ENCODE measurements around the gene IMMP2L.
A peak's percentile ranks its signal among the peaks of the same experiment; 100 is the strongest.

The IMMP2L gene

DNA sequence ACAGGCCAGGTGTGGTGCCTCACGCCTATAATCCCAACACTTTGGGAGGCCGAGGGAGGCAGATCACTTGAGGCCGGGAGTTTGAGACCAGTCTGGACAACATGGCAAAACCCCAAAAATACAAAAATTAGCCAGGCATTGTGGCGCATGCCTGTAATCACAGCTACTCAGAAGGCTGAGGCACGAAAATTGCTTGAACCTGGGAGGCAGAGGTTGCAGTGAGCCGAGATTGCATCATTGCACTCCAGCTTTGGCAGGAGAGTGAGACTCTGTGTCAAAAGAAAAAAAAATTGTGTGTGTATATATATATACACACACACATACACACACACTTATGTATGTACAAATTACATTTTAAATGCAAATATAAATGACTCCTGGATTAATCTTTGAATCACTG is 548.2 kb downstream of the IMMP2L start:
- DNase-seq: no peak

DNA sequence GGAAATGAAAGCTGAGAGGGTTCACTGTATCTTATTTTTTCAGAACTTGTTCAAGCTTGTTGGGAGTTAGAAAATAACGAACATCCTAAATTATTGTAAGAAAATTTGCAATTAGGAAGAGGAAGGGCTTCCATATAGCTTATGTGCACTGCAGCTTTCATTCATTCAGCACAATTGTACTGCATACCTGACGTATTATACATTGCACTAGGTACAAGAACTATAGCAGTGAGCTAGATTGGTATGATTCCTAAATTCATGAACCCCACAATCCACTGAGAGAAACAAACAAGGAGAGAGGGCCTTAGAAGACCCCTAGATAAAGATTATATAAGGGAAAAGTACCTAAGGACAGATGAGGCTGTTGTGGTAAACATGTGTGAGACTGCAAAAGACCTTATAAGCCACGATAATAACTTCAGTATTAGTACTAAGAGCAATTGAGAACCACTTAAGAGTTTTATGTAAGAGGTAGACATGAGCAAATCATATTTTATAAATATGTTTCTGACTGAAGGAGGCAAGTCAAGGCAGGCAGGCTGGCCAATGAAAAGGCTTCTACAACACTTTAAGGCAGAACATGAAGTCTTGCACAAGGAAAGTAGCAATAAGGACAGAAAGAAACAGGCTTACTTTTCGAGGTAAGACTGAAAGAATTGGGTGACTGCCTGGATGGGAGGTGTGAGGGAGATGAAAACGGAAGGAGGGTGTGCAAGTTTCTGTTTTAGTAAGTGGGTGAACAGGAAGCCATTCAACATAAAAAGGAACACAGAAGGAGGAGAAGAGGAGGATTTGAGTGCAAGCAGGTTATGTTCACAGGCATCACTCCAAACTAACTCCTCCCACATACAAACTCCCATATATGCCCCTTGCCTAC is 549.3 kb downstream of the IMMP2L start:
- DNase-seq: no peak

DNA sequence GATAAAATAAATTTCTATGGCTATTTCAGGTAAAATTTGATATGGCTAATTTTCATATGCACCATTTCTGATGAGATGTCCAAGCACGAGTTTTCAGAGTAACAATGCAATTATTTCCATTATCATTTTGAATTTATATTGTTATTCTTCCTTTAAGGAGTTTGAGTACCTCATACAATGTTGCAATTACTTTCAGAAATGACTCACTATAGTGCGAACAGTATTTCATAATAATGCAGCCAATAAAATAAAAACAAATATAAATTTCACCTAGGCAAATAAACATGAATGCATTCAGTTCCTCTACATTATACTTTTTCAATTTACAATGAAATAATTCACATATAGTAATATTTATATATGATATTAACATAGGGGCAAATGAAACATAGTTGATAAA is 550.1 kb downstream of the IMMP2L start:
- DNase-seq: no peak

DNA sequence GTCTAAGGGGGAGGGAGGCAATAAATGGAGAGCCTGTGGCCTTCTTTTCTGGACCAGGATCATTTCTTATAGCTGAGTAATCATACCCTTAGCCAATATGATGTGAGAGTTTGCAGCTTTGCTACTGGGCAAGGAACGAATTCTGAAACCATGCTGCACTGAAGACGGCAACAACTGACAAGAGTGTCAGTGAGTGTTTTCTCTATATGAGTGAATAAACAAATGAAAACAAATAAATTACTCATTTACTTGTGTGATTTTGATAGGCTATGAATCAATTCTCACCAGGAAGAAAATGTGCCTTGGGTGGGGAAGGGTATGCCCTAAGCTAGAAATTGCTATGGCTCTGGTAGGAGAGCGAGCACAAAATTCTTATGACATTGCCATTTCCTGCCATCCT is 550.8 kb downstream of the IMMP2L start:
- DNase-seq: no peak

DNA sequence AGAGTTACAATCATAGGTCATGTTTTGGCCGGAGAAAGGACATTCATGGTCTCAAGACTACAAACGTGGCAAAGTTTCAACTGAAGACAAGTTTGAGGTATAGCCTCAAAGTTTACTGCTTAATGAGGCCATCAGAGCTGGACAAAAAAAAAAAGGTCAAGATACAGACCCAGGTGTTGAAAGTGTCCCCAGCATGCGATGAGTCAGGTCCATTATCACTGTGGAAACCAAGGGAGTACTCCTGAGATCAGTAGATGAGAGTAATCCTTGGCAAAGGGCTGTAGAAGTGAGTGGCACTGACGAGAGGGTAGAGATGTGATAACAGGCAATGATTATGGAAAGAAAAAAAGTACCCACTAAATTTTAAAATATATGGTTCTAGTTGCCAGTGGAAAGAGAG is 551.5 kb downstream of the IMMP2L start:
- no peak for DNase-seq

DNA sequence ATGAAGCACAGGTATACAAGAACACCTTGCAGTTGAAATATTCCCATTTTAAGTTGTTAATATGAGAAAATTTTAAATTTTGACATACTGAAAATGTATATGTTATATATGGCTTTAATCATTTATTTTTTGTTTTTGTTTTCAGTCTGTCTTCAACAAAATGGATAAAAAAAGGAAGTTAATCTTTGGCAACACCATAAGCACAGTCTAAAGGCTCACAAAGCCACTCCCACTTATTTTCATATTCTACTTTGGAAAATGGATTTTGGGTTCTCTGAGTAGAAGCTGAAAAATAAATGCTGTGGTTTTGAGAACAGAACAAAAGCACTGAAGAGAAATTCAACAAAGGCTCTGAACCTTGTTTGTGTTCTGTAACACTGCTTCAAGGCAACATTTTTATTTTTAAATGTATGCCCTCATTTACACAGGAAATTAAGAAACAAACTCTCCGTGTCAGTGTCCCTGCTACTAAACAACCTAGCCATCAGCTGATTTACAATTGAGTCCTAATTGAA is 552.7 kb downstream of the IMMP2L start:
- DNase-seq: peak; percentile 37

DNA sequence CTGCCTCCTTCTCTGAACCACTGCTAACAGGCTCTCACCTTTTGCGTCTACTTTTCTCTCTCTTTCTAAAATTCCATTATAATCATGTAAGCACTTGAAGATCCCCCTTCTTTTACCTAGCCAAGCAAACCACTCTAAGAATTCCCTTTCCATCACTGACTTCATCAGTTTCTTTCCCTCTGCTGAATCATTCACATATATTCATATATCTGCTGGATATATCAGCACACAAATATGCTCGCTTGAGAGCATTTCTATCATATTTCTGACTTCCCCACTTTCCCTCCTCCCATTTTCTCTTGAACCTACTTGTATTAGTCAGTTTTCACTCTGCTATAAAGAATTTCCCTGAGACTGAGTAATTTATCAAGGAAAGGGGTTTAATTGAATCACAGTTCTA is 555.6 kb downstream of the IMMP2L start:
- DNase-seq: no peak

DNA sequence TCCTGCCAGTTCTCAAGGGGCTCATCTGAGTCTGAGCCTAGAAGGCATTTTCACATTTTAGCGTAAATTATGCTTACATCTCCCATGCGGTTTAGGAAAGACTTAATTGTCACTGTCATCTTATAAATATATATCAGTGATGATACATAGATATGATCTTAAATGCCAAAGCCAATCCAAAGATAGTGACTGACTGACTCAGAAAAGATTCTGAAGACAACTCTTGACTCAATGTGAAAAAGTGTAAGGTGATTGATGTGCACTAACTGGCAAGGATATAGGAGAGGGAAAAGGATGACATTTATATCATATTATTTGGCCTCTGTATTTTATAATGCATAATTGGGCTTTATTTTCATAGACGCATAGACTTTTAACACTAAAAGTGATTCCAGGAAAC is 556.3 kb downstream of the IMMP2L start:
- DNase-seq: no peak

DNA sequence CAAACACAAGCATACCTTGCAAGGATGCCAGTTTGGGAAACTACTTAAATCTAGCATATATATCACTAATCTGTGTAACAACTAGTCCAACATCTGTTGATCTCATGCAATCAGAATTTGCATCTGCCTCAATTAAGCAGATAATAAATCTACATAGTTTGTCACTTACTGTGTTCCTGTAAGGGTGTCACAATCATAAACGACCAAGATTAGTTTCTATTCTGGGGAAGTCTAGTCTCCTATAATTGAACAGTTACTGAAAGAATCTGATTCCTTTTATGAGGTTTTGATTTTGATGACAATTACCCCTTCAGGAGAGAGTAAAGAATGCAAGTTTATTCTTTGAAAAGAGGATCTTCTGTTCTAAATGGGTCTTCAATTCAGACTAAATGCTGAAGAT is 556.8 kb downstream of the IMMP2L start:
- no peak for DNase-seq

DNA sequence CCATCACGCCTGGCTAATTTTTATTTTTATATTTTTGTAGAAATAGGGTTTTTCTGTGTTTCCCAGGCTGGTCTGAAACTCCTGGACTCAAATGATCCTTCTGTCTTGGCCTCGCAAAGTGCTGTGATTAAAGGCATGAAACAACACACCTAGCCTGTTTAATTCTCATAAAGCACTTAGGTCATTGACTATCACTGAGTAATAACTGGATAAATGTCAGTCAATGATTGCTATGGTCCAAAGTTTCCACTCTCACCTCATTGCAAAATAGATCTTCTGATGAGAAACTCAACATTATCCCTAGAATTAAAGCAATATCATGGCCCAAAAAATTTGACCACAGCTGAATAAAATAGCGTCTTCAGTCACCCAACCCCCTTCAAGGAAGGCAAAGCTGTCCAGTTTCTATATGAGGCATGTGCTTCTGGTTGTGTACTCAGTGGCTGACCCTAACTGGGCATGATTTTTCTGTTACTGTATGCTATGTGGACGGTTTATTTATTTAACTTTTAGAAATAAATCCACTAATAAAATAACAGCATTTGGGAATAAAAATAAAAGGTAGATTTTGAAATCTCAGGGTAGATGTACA is 557.9 kb downstream of the IMMP2L start:
- DNase-seq: no peak

DNA sequence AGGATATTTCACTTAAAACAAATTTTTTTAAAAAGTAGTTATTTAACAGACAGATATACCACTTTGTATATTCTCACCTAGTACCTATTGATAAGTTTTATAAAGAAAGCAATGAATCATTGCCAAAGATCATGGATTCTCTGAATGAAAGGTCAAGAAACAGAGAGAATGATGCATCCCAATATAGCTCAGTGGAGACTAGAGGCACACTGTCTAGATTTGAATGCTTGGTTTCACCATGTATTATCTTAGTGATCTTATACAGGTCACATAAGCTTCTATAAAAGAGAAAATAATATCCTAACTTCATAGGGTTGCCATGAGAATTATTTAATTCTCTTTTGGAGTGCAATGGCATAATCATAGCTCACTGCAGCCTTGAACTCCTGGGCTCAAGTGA is 558.4 kb downstream of the IMMP2L start:
- no peak for DNase-seq

DNA sequence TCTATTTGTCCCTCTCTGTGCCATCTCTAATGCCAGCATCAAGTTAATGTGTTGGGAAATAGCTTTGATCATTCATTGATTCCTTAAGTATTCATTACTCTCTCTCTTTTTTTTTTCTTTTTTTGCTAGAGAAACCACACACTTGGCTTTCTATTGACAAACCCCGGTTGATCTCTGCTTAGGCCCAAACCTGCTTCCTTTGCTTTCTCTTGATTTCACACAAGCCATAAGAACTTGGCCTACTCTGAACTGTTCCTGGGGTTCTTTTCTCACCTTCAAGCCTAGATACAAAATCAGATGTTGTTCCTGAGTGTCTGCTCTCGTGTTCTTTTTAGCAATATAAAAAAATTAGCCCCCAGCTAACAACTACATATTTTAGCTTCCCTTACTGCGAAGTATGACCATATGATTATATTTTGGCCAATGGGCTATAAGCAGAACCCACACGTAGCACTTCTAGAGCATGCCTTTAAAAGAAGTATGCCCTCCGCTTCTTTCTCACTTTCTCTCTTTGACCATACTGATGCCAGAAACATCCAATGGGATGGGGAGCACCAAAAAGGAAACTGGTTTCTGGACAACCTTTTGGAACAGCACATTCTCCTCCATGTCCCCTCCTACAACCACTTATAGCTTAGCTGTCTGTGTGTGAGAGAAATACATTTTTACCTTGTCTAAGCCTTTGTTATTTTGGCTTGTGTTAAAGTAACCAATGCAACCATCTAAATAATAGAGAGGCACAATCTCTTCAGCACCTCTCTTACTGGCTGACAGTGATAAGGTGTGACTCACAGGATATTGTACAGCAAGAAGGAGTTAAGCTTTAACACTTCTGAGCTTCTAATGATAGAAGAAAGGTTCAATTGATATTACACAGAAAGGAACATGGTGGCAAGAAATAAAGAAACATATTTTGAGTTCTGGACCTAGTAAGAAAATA is 568.0 kb downstream of the IMMP2L start:
- DNase-seq: peak; percentile 25

DNA sequence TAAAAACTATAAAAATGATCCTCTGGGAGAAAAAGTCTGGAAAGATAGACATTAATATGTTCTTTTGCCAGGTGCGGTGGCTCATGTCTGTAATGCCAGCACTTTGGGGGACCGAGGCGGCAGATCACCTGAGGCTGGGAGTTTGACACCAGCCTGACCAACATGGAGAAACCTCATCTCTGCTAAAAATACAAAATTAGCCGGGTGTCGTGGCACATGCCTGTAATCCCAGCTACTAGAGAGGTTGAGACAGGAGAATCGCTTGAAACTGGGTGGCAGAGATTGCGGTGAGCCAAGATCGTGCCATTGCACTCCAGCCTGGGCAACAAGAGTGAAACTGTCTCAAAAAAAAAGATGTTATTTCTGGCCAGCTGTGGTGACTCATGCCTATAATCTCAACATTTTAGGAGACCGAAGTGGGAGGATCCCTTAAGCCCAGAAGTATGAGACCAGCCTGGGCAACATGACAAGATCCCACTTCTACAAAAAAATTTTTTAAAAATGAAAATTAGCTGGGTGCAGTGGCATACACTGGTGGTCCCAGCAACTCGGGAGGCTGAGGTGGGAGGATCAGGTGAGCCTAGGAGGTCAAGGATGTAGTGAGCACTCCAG is 573.3 kb downstream of the IMMP2L start:
- no peak for DNase-seq

DNA sequence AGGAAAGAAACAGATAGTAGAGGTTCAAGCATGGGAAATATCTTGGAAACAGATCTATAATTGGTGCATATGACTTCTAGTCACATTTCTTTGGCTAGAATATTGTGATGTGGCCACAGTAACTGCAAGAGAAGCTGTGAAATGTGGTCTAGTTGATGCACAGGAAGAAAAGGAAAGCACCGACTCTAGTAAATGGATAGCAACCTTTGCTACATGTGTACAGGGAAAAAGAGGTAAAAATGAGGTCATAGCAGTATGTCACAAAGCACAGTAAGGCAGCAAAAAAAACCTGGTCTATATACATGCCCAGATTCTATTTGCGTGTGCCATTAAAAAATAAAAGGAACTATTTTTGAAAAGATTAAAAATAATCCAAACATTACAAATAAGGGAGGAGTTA is 573.9 kb downstream of the IMMP2L start:
- no peak for DNase-seq

DNA sequence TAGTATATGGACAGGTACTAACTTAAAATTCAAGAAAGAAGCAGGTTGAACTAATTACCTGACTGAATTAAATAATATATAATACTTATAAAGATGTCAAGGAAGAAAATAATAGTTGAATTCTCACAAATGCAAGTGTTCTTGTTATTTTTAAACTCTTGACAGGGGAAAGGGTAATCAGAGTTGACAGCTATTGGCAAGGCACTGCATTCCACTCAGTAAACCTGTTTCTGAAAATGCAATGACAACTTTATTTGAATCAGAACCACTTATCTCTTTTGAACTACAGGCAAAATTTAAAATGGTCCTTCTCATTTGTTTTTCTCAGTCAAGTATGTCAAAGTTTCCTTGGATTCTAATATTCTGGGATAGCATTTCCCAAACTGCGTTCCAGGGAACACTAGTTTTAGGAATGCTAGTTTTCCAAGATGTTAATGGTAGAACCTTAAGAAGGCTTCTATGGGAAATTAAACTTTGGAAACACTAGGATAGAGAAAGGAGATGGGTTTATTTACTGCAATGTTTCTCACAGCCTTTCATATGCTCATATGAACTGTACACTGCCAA is 575.1 kb downstream of the IMMP2L start:
- DNase-seq: no peak

DNA sequence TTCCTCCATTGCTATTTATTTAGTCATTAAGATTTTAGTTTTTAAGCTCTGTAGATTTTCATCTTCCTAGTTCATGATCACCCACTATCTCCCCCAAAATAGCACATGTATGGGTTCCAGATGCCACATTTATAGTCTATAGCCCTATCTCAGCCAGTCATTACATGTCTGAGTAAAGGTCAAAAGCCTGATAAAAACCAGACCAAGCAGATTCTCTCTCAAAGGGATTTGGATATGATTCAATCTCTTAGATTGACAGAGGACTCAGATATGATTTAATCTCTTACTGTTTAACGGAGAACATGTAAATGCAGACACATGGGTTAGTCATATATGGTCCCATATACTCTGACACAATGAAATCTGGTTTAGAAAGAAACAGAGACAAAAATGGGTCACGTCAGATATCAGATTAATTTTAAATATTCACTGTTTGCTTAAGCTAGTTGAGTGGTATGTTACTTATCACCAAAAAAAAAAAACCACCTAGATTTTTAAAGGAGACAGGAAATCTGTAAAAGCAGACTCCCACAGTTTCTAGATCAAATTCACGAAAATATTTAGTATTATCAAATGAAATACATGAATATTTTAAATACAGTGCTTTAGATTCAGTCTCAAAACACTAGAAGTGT is 578.4 kb downstream of the IMMP2L start:
- no peak for DNase-seq

DNA sequence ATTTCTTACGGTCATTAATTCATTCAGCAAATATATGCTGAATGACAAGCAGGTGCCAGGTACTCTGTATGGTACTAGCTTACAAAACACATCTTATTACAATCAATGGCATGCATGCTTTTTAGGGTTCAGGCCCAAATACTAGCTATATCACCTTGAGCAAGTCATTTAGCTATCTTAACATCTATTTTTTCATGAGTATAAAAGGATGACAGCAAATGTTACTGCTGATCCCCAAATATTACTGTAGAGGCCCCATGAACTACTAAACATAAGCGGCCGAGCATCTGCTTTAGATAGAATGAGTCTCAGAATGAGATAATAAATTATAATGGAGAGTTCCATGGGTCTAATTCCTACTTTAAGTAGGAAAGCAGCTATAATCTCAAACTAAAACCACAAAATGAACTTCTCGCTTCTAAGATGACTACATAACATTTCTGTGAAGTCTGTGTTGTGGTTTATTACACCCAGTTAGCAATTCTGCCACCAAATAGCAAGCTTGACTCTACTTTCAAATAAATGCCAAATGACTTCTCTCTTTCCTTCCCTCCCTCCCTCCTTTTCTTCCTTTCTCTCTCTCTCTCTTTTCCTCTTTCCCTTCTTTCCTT is 585.1 kb downstream of the IMMP2L start:
- DNase-seq: no peak

DNA sequence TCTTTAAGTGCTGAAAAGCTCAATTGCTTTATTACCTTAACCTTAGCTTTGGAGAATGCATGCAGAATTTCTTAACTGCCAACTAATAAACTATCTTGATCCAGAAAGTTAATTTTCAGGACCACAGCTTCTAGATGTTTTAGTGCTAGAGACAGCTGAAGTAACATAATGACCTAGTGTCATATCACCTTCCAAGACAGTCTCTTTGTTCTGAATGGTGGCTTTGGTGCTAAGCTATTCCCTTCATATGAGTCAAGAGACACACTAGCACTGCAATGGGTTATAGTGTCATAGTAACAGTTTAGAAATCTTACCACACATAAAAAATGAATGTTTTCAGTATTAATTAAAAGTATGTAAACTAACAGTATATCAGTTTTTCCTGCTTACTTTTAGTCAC is 586.8 kb downstream of the IMMP2L start:
- no peak for DNase-seq

DNA sequence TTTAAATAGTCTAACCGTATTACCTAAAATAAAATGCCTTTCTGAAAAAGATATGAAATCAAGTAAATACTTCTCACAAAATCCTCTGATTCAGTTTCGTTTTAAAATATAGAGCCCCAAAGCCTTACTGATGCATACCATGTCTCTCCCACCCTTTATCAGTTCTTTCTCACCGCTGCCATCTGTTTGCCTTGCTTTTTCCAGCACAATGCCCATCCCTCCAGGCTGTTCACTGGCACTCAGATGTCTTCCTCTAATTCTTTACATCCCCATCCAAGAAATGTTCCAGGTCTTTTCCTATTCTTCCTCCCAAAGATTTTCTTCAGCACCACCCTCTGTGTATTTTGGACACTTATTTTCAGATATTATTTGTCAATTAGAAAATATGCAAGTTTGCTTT is 587.9 kb downstream of the IMMP2L start:
- no peak for DNase-seq

DNA sequence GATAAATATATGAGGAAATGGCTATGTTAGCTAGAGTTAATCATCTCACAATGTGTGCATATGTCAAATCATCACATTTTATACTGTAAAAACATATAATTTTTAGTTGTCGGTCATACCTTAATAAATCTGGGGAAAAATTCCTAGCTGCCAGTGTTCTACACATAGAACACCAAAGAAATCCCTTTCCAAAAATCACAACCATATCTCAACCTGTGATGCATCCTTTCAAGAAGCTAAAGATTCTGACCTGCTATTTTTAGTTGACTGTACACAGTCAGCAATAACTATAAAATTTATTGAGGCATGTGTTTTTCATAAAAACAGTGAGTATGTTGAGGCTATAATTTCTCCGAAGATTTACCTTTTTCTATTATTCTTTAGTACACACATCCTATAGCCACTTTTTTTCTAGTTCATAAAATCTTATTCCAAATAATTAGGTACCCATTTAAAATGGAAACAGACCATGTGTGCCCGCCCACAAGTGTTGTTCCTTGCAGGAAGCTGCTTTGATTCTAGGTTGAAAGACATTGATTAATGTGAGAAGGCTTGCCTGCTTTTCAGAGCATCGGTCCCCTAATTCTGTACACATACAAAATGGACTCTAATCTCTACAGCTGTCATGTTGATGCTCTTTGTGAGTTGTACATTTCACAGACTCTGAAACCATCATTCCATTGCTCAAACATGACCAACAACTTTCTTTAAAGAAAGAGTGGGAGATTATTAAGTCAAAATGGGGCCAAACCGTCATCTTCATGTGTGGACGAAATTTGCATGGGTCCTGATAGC is 588.9 kb downstream of the IMMP2L start:
- DNase-seq: no peak

DNA sequence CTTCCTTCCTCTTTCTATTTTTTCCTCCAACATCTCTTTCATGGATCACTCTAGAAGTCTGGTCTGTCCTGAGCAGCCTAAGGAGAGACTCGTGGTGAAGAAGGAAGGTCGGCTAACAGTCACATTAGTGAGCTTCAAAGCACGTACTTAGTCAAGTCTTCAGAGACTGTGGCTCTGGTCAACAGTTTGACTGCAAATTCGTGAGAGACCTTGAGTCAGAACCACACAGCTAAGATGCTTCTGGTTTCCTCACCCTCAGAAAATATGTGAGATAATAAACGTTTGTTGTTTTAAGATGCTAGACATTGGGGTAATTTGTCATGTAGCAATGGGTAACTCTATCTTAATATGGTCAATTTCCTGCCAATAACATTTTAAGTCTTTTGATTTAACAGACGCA is 597.5 kb downstream of the IMMP2L start:
- DNase-seq: no peak

Measured in hematopoietic multipotent progenitor cell treated with erythropoietin and hydrocortisone succinate and interleukin-3 and kit ligand, for 6 days (in vitro differentiated cells).